GM18519 (cell line): ENCODE measurements around the gene MNT.

Experiments used
- ATAC-seq: cut with Tn5 transposase; IDR thresholded peaks from one replicate; pipeline ENCODE4 v1.9.1; 2021; ENCODE audit warnings: mild to moderate bottlenecking, moderate library complexity; ENCODE audit not compliant: unreplicated experiment, low FRiP score

MNT gene

DNA sequence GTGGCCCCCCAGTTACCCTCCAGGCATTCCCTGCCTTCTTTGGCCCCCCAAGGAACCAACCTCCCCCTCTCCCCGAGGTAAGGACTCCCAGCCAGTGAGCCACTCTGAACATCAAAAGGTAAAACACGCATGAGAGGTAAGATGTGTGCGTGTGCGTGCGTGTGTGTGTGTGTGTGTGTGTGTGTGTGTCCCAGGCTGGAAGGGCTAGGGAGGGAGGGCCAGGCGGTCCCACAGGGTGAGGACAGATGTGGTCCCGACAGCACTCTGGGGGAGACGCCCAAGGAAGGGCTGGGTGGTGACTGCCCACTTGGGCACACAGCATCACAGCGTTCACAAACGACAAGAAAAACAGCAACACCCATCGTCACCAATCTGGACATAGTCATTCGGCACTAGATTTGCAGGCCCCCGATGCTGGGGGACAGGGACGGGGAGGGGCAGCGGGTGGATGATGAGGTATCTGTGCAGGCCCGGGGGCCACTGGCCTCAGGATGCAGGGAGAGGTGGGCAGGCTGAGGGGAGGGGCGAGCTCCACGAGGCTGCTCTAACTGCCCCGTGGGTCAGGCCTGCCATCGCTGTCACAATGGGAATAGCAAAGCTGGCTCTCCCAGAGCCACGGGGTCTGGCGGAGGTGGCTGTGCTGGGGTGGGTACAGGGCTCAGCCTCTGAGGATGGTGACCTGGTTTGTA is 16.3 kb downstream of the MNT start:
- ATAC-seq = no peak

DNA sequence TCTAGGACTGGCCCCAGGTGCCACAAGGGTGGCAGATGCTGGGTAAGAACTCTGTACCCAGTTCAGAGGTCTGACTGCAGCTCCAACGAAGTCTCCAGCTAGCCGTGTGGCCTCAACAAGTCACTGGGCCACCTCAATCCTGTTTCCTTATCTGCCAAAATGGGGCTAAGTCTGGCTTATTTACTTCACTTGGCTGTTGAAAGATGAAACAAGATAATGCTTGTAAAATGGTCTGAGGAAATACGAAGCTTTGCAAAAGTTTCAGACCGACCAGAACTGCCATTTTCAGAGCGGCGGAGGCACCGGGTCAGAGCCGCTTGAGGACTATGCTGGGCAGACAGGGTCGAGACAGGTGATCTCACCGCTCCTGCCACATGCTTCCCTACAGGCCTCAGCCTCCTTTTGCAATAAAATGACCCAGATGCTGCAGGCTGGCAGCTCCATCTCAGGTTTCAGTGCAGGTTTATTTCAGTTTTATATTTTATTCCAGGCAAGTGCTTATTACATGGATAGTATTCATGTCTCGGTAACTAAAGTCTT is 17.2 kb downstream of the MNT start:
- no peak for ATAC-seq

DNA sequence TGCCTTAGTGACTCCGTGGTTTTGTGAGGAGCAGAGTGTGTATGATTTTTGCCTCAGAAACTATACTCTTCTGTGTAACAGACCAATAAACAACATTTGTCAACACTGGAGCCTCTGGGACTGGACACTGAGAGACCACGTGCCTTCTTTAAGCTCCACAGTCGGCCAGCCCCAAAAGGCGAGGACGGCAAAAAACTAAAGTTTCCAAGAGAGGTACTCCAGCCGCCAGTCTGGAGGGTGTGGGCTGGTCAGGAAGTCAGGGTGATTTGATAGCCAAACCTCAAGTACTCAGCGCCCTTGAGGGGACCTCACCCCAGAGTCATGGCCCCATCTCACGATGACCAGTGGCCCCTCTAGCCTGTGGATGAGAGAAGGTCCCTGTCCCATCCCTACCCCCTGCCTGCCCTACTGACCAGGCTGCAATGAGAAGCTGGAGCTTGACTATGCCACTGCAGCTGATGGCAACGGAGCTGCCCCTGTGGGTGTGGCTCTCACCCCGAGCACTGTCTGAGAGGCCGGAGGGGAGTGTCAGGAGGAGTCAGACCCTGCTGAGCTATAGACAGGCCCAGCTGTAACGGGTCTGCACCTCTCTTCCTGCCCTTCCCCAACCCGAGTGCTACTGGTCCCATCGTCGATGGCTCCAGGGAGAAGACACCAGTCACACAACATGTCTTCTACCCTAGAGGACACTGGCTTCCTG is 19.8 kb downstream of the MNT start:
- ATAC-seq = no peak

DNA sequence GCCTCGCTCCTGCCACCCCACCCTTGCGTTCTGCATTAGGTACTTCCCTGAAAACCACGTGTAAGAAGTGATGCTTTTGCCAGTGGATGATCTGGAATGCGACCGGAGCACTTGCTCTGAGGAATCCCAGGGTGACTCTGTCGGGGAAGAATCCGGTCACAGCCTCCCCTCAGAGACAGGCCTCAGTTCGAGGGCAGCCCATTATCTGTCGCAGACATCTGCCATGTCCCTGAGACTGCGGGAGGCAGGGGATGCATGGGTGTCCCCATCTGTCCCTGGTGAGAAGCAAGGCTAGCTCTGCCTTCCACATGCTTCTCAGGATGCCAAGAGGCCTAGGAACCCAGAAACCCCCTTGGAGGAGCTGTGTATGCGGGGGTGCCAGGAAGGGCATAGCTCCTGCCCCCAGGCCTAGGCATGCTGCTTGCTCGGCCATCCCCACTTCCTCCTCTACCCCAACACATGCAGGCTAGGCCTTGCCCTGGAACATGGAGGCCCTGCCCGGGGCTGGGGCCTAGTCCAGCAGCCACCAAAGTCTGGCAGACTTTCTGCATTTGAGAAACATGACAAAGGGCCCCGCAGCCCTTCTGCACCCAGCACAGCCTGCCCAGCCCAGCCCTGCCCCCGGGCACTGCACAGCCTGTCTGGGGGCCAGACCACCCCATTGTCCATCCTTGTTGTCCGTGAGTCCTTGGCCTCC is 20.5 kb downstream of the MNT start:
- ATAC-seq = no peak

DNA sequence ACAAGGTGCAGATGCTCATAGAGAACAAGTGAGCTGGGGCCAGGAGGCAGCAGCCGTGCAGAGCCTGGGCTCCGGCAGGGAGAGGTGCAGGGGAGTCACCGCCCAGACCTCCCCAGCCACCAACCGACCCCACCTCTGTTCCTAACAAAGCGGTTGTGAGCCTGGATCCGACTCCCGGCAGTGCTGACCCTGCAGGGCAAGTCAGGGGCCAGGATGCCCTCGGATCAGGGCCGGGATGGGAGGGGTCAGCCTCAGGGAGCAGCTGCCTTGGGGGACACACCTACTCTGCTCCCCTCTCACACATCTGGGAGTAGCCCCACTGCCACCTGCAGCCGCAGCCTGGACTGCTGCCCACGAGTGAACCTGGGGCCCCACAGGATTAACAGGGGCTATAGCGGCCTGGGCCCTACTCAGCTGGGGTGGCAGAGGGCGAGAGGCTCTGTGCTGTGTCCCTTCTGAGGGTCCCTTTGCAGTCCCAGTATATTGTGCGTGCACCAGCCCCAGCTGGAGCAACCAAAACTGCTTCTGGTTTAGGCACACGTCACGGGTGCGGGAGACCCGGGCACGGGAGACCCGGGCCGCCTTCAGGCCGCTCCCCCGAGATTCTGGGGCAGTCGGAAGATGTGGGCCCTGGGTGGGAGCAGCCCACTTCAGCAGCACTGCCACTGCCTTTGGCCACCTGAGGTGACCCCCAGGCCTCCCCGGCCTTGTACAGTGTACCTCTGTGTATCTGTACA is 21.2 kb downstream of the MNT start:
- ATAC-seq = no peak

DNA sequence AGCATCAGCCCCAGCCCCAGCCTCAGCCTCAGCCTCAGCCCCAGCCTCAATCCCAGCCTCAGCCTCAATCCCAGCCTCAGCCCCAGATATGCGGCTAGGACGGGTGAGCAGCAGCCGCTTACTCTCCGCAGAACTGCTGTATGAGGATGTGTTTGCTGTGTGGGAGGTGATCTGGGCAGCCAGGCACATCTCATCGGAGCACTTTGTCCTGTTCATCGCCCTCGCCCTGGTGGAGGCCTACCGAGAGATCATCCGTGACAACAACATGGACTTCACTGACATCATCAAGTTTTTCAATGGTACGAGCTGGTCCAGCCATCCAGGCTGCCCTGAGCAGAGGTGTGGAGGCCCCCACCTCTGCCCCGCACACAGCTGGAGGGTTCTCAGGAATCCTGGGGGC is 22.0 kb downstream of the MNT start:
- ATAC-seq = no peak

DNA sequence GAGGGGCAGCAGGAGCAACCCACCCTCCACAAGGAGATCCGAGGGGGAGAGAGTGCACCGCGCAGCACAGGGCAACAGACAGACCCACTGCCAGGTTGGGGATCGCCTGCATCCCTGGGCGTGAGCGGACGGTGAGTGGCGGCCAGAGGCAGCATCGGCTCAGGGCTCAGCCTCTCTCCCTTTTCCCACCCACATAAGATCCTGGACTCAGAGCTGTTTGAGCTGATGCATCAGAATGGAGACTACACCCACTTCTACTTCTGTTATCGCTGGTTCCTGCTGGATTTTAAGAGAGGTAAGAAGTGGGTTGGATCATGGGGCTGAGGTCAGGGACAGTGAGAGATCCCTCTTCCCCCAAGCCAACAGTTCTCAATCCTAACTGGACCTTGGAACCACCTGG is 23.2 kb downstream of the MNT start:
- ATAC-seq = no peak

DNA sequence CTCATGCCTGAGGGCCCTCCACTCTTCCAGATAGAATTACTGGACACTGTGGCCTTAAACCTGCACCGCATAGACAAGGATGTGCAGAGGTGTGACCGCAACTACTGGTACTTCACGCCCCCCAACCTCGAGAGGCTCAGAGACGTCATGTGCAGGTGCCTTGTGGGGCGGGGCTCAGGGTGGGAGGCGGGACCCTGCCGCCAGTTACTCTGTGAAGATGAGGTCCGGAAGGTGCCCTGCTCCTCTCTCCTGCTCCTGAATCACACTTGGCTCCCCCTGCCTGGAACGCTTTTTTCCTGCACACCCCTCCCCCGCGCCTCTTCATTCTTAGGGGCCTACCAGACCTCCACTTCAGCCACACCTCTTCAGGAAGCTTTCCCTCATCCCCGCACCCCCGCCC is 24.8 kb downstream of the MNT start:
- ATAC-seq = no peak

DNA sequence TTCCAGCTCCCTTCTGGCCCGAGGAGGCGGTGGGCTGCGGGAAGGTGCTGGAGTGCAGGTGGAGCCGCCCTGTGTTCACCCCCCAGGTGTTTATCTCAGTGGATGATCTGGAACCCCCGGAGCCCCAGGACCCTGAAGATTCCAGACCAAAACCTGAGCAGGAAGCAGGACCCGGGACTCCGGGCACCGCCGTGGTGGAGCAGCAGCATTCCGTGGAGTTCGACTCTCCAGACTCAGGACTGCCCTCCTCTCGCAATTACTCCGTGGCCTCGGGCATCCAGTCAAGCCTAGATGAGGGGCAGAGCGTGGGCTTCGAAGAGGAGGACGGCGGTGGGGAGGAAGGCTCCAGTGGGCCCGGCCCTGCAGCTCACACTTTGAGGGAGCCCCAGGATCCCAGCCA is 25.5 kb downstream of the MNT start:
- ATAC-seq = no peak

DNA sequence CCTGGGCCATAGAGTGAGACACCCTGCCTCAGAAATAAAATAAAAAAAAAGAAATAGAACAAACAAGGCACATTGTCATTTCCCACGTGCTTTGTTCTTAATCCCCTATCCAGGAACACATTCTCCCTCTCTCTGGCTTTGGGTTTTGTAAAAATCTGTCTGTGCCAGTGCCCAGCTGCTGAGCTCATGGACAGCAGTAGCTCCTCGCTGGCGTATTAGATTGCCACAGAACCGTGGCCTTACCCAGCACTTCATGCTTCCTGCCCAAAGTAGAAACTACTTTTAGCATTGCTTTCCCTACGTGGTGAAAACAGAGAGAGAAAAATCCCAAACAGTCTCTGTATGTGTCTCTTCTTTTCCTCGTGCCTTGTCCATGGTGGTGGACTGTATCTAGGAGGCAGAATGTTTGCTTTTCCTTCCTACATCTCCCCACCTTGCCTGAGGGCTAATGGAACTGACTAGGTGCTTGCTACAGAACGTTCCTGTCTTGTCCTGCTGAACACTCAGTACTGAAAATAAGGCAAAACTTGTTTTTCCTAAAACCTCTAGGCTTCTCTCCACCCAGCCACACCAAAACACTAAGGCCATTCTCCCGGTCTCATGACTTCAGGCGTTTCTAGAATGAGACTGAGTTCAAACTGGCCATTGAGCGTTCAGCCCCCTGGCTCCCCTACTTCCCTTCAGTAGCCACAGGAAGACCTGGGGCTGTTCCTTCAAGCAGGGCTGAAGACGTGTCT is 26.1 kb downstream of the MNT start:
- ATAC-seq = no peak

DNA sequence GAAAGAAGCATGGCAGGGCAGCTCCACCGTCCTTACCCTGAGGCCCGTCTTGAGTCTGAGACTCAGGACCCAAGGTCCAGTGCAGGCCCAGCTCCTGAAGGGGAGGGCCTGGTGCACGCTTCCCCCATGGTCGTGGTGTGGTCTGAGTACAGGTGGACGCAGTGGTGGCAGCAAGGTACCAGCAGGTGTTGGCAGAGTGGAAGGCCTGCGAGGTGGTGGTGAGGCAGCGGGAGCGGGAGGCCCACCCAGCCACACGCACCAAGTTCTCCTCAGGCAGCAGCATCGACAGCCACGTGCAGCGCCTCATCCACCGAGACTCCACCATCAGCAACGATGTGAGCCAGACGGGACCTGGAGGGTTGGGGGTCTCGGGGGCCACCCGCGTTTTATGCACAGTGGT is 27.7 kb downstream of the MNT start:
- ATAC-seq = no peak

DNA sequence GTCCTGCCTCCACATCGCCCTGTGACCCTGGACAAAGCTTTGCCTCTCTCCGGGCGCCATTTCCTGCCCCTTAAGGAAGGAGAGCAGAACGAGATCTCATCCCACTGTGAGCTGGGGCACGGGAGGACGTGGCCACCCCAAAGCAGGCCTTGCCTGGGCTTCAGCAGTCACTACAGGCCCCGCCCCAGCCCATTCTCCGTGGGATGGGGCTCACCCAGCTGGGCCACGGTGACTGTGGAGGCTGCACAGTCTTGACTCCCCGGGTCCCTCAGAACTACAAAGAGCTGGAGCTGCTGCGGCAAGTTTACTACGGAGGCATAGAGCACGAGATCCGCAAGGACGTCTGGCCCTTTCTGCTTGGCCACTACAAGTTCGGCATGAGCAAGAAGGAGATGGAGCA is 28.2 kb downstream of the MNT start:
- ATAC-seq = no peak

DNA sequence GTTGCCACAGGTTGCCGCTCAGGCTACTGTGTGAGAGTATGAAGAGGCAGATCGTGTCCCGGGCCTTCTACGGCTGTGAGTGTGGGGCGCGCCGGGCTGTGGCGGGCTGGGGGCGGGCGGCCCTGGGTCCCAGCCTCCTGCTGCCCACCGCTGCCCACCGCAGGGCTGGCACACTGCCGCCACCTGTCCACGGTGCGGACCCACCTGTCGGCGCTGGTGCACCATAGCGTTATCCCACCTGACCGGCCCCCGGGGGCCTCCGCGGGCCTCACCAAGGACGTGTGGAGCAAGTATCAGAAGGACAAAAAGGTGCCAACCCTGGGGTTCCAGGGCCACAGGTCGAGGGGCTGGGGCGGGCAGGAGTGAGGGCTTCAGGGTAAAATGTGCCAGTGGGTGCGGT is 28.7 kb downstream of the MNT start:
- no peak for ATAC-seq

DNA sequence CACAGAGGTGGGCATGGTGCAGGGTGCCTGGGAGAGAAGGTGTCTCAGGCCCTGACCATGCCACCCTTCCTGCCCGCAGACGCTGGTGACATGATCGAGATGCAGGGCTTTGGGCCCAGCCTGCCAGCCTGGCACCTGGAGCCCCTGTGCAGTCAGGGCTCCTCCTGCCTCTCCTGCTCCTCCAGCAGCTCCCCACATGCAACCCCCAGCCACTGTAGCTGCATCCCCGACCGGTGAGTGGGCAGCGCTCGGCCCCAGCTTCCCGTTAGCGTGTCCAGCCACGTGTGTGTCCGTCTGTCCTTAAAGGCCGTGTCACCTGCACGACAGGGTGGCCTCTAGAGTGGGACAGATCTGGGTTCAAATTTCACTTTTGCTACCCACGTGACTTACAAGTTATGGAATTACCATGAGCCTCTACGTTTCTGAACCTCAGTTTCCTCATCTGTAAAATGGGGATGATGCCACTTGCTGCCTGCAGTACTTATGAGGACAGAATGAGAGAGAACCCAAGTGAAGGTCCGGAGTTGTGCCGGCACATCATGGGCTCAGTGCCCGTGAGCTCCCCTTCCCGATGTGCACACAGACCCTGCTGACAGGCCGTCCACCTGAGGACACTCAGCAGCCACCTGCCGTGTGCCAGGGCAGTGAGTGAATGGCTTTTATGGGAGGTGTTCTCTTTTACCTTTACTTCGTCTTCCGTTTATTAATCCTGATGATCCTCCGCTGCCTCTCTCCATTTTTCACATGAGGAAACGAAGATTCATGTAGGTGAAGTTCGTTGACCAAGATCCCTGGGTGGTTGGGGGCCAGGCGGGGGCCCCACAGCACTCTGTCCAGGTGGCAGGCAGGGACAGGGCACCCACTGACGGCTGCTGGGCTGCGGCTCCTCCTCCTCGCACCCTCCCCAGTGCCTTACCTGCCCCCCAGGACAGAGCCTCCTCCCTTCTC is 29.4 kb downstream of the MNT start:
- ATAC-seq = no peak

DNA sequence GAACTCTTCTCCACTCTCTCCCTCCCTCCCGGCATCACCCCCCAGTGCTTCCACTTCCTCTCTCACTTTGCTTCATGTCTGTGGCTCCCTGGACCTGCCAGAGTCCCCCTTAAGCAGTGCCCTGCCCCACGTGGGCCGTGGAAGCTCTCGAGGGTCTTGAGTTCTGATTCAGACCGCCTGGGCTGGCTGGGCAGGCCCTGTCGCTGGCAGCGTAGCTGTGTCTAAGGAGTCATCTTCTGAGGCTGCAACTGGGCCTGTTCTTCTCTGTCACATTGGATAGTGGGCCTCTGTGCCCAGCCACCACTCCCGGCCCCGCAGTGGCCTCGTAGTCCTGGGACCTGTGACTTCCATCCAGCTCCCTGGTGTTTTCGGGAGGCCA is 30.7 kb downstream of the MNT start:
- no peak for ATAC-seq

DNA sequence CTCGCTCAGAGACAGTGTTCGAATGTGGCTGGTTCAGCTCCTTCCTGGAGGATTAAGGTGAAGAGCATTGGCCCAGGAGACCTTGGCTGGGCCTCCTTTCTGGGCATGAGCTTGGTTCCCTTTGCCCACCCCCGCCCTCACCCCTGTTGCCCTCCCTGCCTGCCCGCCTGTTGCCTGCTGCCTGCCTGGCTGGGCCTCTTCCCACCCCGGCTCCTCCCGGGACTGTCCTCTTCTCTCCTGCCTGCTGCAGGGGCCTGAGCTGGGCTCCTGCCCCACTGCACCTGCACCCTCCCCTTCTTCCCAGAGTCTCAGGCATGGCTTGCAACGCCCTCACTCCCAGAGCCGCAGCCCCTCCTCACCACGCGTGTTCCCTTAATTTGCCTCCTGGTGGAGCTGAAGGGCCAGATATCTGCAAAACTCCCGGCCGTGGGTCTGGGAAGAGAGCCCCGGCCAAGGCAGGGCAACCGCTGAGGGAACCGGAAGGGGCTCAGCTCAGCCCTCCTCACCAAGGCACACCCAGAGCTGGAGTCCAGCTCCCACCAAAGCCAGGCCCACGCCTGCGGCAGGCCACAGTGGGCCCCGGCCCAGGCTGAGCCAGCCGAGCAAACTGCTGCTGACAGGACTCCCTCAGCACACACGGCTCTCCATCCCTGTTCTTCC is 31.2 kb downstream of the MNT start:
- ATAC-seq = no peak

DNA sequence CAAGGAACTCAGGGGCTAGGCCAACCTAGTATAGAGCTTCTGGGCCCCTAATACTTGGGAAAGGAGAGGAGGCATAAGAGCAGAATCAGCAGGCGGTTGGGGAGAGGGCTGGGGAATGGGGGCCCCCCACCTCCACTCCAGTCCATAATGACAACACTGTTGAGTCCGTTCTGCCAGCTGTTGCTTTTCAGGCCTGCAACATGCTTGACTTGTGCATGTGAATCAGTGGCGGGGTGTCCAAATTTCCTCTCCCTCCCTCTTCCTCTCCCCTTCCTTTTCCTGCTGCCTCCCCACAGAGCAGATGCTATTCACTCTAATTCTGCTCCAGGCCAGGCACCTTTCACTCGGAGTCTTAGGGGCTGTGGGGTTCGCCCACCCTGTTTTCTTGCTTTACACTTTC is 31.8 kb downstream of the MNT start:
- ATAC-seq = no peak

DNA sequence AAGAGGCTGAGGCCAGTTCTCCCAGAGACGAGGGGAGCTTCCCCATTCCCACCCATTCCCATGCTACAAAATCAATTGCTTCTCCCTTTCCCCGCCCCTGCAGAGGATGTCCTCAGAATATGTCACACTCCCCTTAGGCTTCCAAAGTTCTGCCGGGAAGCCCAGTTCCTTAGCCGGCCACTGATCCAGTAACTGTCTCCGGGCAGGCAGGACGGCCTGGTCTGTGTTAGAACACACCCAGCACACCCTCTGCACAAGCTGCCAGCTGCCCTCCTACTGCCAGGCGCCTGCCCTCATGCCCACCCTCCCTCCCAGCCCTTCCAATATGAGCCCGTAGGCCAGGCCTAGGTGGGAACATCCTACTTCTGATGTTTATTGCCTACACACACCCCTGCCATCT is 32.5 kb downstream of the MNT start:
- no peak for ATAC-seq
